Erythroblast (primary cell): ENCODE results near the gene PDAP1.

Source experiments
- GATA1 ChIP-seq: IDR thresholded peaks from 2 replicates; pipeline ENCODE4 v1.6.1; 2011; ENCODE audit warnings: low read depth, mild to moderate bottlenecking, control low read depth, low read length, moderate library complexity
- POLR2A ChIP-seq: IDR thresholded peaks from 2 replicates; pipeline ENCODE4 v1.6.1; 2011; ENCODE audit warnings: mild to moderate bottlenecking, low read length

DNA sequence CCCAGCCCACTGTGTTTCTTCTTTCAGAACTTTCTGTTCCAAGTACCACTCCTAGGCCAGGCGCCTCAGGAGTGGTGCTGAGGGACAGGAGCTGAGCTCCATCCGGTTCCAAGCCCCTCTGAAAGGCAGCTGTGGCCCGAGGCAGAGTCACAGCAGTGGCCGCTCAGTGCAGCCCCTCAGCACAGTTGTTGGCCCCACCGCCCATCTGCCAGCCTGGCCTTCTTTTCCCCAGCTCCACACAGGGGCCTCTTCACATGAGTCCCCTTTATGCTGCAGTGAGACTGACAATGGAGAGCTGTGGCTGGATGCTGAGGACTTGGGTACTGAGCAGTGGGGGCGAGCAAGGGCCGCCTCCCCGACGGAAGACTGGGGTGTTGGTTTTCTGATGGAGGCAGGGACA is 9.9 kb upstream of the PDAP1 start:
- TF ChIP-seq POLR2A (no peak), GATA1 (no peak)
